Activated naive CD8-positive, alpha-beta T cell treated with anti-CD3 and anti-CD28 coated beads for 36 hours (primary cell): ENCODE data around the gene SHISA9. TPM values are rescaled to one million over a fixed set of nuclear protein-coding genes. Genes with fewer than 3 reads are reported as not detected.

ENCODE experiments used
- DNase-seq: peaks from one replicate; pipeline ENCODE4 v3.0.0; 2021
- H3K27ac Mint-ChIP-seq: one replicate; pipeline ENCODE4 v1.8.0; 2022; ENCODE audit warnings: mild to moderate bottlenecking, moderate library complexity, mixed read lengths
- H3K27me3 Mint-ChIP-seq: one replicate; pipeline ENCODE4 v1.8.0; 2022; ENCODE audit warnings: mild to moderate bottlenecking, mixed read lengths
- H3K36me3 Mint-ChIP-seq: one replicate; pipeline ENCODE4 v1.8.0; 2021; ENCODE audit warnings: mild to moderate bottlenecking, mixed read lengths
- H3K4me1 Mint-ChIP-seq: one replicate; pipeline ENCODE4 v1.8.0; 2021; ENCODE audit warnings: mixed read lengths
- H3K4me3 Mint-ChIP-seq: one replicate; pipeline ENCODE4 v1.8.0; 2022; ENCODE audit warnings: mild to moderate bottlenecking, moderate library complexity, mixed read lengths
- H3K9me3 Mint-ChIP-seq: one replicate; pipeline ENCODE4 v1.8.0; 2022; ENCODE audit warnings: mixed read lengths
- total RNA-seq, 2 experiments: library from RNA; stranded (reverse); gene quantifications; one replicate each; pipeline ENCODE4 v1.2.3, GENCODE V29; 2021

The SHISA9 gene
- total RNA-seq, 2 experiments from 2014 or later = not detected

- peaks cover 7% of the 10 kb centered on the region for H3K9me3 Mint-ChIP-seq
- no peak overlapping the region for H3K4me3 Mint-ChIP-seq
- no peak for DNase-seq
- no peaks in the 10 kb centered on the region for H3K4me1 Mint-ChIP-seq
- no peak overlapping the region for H3K27ac Mint-ChIP-seq
- H3K27me3 Mint-ChIP-seq = no peaks in the 10 kb centered on the region
- no peaks in the 10 kb centered on the region for H3K36me3 Mint-ChIP-seq
Observed at GRCh38 chr16:13254998-13255614, 353.7 kb downstream of the SHISA9 start.

DNA sequence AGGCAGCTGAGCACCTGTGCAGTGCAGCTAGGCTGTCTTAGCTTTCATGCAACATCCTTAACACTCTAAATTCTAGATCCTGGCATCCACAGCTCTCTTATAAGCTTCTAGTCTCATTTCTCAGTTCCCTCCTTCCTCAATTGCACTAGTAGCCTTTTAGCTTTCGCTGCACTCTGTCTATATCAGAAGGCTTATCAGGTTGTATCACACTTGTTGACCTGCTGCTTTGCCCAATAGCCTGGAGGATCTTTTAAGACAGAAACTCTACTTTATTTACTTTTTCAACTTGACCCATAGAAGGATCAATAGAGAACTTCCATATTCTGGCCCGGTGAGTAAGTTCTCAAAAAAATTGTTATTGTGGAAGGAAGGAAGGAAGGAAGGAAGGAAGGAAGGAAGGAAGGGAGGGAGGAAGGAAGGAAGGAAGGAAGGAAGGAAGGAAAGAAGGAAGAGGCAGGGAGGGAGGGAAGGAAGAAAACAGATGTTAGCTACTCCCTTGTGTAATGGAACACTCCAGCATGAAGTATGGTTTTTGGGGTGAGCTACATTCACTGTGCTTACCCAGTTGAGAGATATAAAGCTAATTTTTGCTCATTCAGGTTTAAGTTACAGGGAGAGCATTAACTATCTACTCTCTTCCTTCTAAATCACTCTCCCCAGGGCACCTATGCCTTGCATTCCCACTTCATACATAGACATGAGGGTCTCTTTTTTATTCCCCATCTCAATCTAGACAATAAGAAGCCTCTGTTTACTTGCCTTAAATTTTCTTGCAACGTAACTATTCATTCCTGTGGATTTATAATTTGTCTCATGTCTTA lies 361.1 kb downstream of the SHISA9 start:
- H3K4me3 Mint-ChIP-seq = no peak overlapping the region
- H3K9me3 Mint-ChIP-seq = peaks cover 7% of the 10 kb centered on the region
- H3K27me3 Mint-ChIP-seq = peaks cover 4% of the 10 kb centered on the region
- DNase-seq = no peak
- H3K27ac Mint-ChIP-seq = no peak overlapping the region
- no peaks in the 10 kb centered on the region for H3K36me3 Mint-ChIP-seq
- no peaks in the 10 kb centered on the region for H3K4me1 Mint-ChIP-seq

DNA sequence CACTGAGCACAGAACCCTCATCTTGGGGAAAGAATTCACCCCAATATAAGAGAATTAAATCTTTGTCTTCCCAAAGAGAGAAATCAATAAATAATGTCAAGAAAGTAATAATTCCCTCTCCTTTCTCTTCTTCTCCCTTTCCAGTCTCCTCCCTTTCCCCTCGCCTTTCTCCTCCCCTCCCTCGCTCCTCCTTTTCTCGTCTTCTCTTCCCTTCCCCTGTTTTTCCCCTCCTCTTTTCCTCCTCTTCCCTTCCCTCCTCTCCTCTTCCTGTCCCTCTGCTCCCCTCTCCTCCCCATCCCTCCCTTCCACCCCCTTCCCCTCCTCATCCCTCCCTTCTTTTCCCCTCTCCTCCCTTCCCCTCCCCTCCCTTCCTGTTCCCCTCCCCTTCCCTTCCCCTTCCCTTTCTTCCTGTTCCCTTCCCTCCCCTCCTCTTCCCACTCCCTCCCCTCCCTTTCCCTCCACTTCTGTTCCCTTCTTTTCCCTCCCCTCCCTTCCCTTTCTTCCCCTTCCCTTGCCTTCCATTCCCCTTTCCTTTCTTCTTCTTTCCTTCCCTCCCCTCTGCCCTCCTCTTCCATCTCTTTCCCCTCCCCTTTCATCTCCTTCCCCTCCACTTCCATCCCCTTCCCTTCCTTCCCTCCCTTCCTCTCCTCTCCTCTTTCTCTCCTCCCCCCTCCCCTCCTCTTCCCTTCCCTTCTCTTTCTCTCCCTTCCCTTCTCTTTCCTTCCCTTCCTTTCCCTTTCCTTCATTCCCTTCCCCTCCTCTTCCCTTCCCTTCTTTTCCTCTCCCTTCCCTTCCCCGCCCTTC lies 363.6 kb downstream of the SHISA9 start:
- Mint-ChIP-seq H3K4me1 (no peaks in the 10 kb centered on the region), H3K9me3 (peaks cover 2% of the 10 kb centered on the region), H3K27ac (no peak overlapping the region), H3K4me3 (no peak overlapping the region), H3K36me3 (no peaks in the 10 kb centered on the region), H3K27me3 (peaks cover 19% of the 10 kb centered on the region)
- no peak for DNase-seq

- no peak overlapping the region for H3K4me3 Mint-ChIP-seq
Observed at GRCh38 chr16:13269359-13269758, 368.0 kb downstream of the SHISA9 start.

DNA sequence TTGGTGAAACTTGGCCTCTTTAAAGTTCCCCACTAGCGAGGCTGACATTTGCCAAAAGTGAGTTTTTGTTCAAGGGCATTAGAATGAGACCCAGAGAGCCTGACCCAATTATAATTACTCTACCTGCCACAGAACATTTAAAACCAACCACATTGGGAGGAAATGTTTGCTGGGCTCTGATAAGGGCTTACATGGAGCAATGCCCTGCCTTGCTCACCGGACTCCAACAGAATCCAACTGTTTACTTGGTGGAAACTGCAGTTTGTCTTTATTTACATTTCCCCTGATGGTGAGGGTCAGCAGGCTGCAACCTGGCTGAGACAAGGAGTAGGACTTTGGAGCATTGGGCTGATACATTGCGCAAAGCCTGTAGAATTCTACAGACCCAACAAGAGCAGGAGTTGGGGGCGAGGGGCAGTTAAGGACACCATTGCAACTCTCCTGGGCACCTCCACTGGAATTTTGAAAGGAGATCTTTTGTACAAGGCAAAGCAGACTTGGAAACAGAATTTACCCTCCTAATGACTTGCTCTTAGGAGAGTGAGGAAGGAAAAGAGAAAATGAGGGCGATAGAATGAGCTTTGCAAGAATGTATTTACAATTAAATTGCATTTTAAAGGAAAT lies 368.6 kb downstream of the SHISA9 start:
- Mint-ChIP-seq H3K27ac (no peak overlapping the region), H3K27me3 (peaks cover 19% of the 10 kb centered on the region), H3K9me3 (peaks cover 4% of the 10 kb centered on the region), H3K4me1 (no peaks in the 10 kb centered on the region), H3K4me3 (no peak overlapping the region), H3K36me3 (no peaks in the 10 kb centered on the region)
- DNase-seq = no peak

More at GRCh38 chr16:13269359-13269758, 368.0 kb downstream of the SHISA9 start:
- peaks cover 19% of the 10 kb centered on the region for H3K27me3 Mint-ChIP-seq
- peaks cover 4% of the 10 kb centered on the region for H3K9me3 Mint-ChIP-seq
- no peak overlapping the region for H3K27ac Mint-ChIP-seq
- DNase-seq = no peak
- H3K4me1 Mint-ChIP-seq = no peaks in the 10 kb centered on the region
- no peaks in the 10 kb centered on the region for H3K36me3 Mint-ChIP-seq

DNA sequence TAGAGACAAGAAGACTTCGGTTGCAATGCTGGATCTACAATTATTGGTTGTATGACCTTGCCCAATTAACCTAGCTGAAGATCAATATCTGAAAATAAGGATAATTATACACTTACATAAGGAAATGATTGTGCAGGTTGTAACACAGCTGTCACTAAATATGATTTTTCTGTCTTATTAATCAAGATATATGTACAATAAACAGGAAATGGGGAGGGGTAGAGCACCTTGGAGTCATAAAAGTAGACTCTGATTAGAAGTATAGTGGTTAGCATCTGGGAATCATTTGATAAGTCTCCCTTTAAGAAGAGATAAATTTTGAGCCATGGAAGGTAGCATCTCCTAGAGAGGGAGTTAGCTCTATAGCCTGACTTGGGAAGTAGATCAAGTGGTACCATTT lies 369.2 kb downstream of the SHISA9 start:
- Mint-ChIP-seq H3K27me3 (peaks cover 16% of the 10 kb centered on the region), H3K27ac (no peak overlapping the region), H3K4me1 (no peaks in the 10 kb centered on the region), H3K4me3 (no peak overlapping the region), H3K36me3 (no peaks in the 10 kb centered on the region), H3K9me3 (peaks cover 4% of the 10 kb centered on the region)
- DNase-seq = no peak

- H3K27ac Mint-ChIP-seq = no peak overlapping the region
Observed at GRCh38 chr16:13289515-13289914, 388.1 kb downstream of the SHISA9 start.

More at GRCh38 chr16:13289515-13289914, 388.1 kb downstream of the SHISA9 start:
- H3K4me1 Mint-ChIP-seq = no peaks in the 10 kb centered on the region
- H3K36me3 Mint-ChIP-seq = no peaks in the 10 kb centered on the region
- no peak for DNase-seq
- no peak overlapping the region for H3K4me3 Mint-ChIP-seq
- no peaks in the 10 kb centered on the region for H3K9me3 Mint-ChIP-seq
- H3K27me3 Mint-ChIP-seq = peaks cover 8% of the 10 kb centered on the region

Other genes starting within 250 kb of the SHISA9 start
- 1 to 10 TPM; 3.8 to 5.1 TPM for gene CPPED1, start 97.7 kb upstream of the SHISA9 start, total RNA-seq